Inflammatory macrophage (primary cell): Measurements from ENCODE around the gene BMP7.
"Not testable (repeated sequence)": the region's sequence is repeated elsewhere in the genome, so short reads cannot be mapped to it uniquely, and the experiment has no call there.

Experiments
- DNase-seq, 2 donors: peaks; one replicate each; pipeline ENCODE4 v3.0.0-alpha.2; 2020 to 2022

The BMP7 gene

GRCh38 chr20:57210054-57210910, 56.2 kb downstream of the BMP7 start:
- DNase-seq: no peak

- DNase-seq: no peak
Observed at GRCh38 chr20:57209413-57209812, 57.0 kb downstream of the BMP7 start.

- no peak for DNase-seq
Observed at GRCh38 chr20:57208198-57208597, 58.2 kb downstream of the BMP7 start.

GRCh38 chr20:57207251-57207650, 59.2 kb downstream of the BMP7 start:
- no peak for DNase-seq

- DNase-seq: no peak
Observed at GRCh38 chr20:57205606-57206219, 60.7 kb downstream of the BMP7 start.

GRCh38 chr20:57203986-57204385, 62.5 kb downstream of the BMP7 start:
- DNase-seq: no peak

GRCh38 chr20:57203204-57203603, 63.2 kb downstream of the BMP7 start:
- no peak for DNase-seq

GRCh38 chr20:57202309-57202708, 64.1 kb downstream of the BMP7 start:
- DNase-seq: no peak

GRCh38 chr20:57200882-57201695, 65.4 kb downstream of the BMP7 start:
- no peak for DNase-seq

GRCh38 chr20:57199656-57200405, 66.6 kb downstream of the BMP7 start:
- no peak for DNase-seq

- no peak for DNase-seq
Observed at GRCh38 chr20:57198132-57199072, 68.0 kb downstream of the BMP7 start.

- DNase-seq: no peak
Observed at GRCh38 chr20:57197352-57198131, 68.9 kb downstream of the BMP7 start.

GRCh38 chr20:57195469-57196100, 70.9 kb downstream of the BMP7 start:
- no peak for DNase-seq

- DNase-seq: no peak
Observed at GRCh38 chr20:57195023-57195422, 71.4 kb downstream of the BMP7 start.

GRCh38 chr20:57194154-57194553, 72.3 kb downstream of the BMP7 start:
- DNase-seq: no peak

GRCh38 chr20:57193094-57193493, 73.3 kb downstream of the BMP7 start:
- no peak for DNase-seq

- DNase-seq: no peak
Observed at GRCh38 chr20:57192311-57192710, 74.1 kb downstream of the BMP7 start.

GRCh38 chr20:57191265-57191638, 75.2 kb downstream of the BMP7 start:
- DNase-seq: not testable (repeated sequence)

- DNase-seq: no peak
Observed at GRCh38 chr20:57190536-57191264, 75.7 kb downstream of the BMP7 start.
